ACC112 (cell line): ENCODE results near the gene MFNG.

Source experiments
- H2AFZ ChIP-seq: fragments of 200-600 bp; sonication (generic); one replicate; pipeline ENCODE4 v1.6.0; 2017; ENCODE audit warnings: antibody characterized with exemption, low read length; ENCODE audit not compliant: unreplicated experiment
- H3K27ac ChIP-seq: fragments of 200-600 bp; sonication (generic); 2 replicates; pipeline ENCODE4 v1.5.1; 2014; ENCODE audit warnings: low read depth, mild to moderate bottlenecking, antibody characterized with exemption, low read length, moderate library complexity
- H3K27me3 ChIP-seq: fragments of 200-600 bp; sonication (generic); 2 replicates; pipeline ENCODE4 v1.6.1; 2014; ENCODE audit warnings: mild to moderate bottlenecking, antibody characterized with exemption, low read length, moderate library complexity, mixed read lengths; ENCODE audit not compliant: insufficient read depth
- H3K36me3 ChIP-seq: fragments of 200-600 bp; sonication (generic); 2 replicates; pipeline ENCODE4 v1.6.1; 2016; ENCODE audit warnings: mild to moderate bottlenecking, antibody characterized with exemption, low read length, moderate library complexity, mixed read lengths; ENCODE audit not compliant: insufficient read depth
- H3K4me1 ChIP-seq: fragments of 200-600 bp; sonication (generic); one replicate; pipeline ENCODE4 v1.6.1; 2016; ENCODE audit warnings: low read length, mixed read lengths; ENCODE audit not compliant: insufficient read depth, unreplicated experiment, control insufficient read depth
- H3K4me3 ChIP-seq: fragments of 200-600 bp; sonication (generic); 2 replicates; pipeline ENCODE4 v1.5.1; 2014; ENCODE audit warnings: mild to moderate bottlenecking, low read depth, low read length
- H3K79me2 ChIP-seq: fragments of 200-600 bp; sonication (generic); one replicate; pipeline ENCODE4 v1.6.0; 2016; ENCODE audit warnings: low read length; ENCODE audit not compliant: control insufficient read depth, unreplicated experiment, insufficient read depth

Gene MFNG

GRCh38 chr22:37443086-37443485 lies 43.1 kb downstream of the MFNG start:
- H3K27ac ChIP-seq, result no peak overlapping the region
- H2AFZ ChIP-seq, result no peak overlapping the region
- no peaks in the 10 kb centered on the region for H3K27me3 ChIP-seq

DNA sequence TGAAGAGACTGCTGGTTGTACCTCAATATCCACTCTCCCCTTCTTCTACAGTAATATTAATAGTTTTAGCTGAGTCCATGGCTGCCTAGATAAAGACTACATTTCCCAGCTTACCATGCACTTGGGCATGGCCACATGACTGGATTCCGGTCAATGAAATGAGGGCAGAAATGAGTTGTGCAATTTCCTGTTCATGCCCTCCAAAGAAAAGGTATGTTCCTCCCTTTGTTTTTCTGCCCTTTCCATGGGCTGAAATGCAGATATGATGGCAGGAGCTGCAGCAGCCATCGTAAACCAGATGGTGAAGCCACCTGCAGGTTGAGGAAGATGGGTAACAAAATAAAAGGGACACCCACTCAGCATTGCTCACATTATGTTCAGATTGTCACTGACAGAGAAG lies 43.6 kb downstream of the MFNG start:
- H3K4me3 ChIP-seq, result no peak overlapping the region
- no peaks in the 10 kb centered on the region for H3K27me3 ChIP-seq
- H3K79me2 ChIP-seq, result no peaks in the 10 kb centered on the region
- H3K27ac ChIP-seq, result no peak overlapping the region
- no peak overlapping the region for H2AFZ ChIP-seq
- H3K36me3 ChIP-seq, result no peaks in the 10 kb centered on the region
- H3K4me1 ChIP-seq, result peaks cover 4% of the 10 kb centered on the region

More at GRCh38 chr22:37443086-37443485, 43.1 kb downstream of the MFNG start:
- H3K4me3 ChIP-seq, result no peak overlapping the region
- H3K79me2 ChIP-seq, result no peaks in the 10 kb centered on the region
- H3K4me1 ChIP-seq, result peaks cover 4% of the 10 kb centered on the region
- no peaks in the 10 kb centered on the region for H3K36me3 ChIP-seq

DNA sequence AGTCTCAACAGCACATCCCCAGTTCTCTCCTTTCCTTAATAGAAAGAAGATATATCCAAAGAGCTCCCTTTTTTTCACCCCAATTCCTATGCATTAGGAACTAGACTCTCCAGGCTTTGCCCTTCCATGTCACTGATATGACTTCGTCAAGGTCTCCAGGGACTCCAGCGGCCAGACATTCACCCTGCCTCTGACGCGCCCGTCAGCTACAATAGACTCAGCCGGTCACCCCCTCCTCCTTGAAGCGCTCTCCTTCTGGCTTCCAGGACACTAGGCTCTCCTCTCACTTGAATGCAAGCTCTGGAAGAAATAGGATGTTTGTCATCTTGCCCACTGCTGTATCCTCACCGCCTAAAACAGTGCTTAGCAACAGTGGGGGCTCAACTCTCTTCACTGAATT lies 44.0 kb downstream of the MFNG start:
- H3K27me3 ChIP-seq, result no peaks in the 10 kb centered on the region
- H3K27ac ChIP-seq, result no peak overlapping the region
- H3K4me1 ChIP-seq, result peaks cover 4% of the 10 kb centered on the region
- H3K36me3 ChIP-seq, result no peaks in the 10 kb centered on the region
- H2AFZ ChIP-seq, result no peak overlapping the region
- H3K79me2 ChIP-seq, result no peaks in the 10 kb centered on the region
- no peak overlapping the region for H3K4me3 ChIP-seq

- H3K27ac ChIP-seq, result no peak overlapping the region
- H2AFZ ChIP-seq, result no peak overlapping the region
- no peak overlapping the region for H3K4me3 ChIP-seq
- H3K79me2 ChIP-seq, result no peaks in the 10 kb centered on the region
- H3K27me3 ChIP-seq, result no peaks in the 10 kb centered on the region
- no peaks in the 10 kb centered on the region for H3K36me3 ChIP-seq
- peaks cover 4% of the 10 kb centered on the region for H3K4me1 ChIP-seq
Measured at GRCh38 chr22:37440875-37441274, 45.3 kb downstream of the MFNG start.

GRCh38 chr22:37439347-37439746 lies 46.8 kb downstream of the MFNG start:
- H3K27me3 ChIP-seq, result no peaks in the 10 kb centered on the region
- H3K27ac ChIP-seq, result no peak overlapping the region
- H3K4me1 ChIP-seq, result peaks cover 4% of the 10 kb centered on the region
- no peaks in the 10 kb centered on the region for H3K36me3 ChIP-seq
- no peaks in the 10 kb centered on the region for H3K79me2 ChIP-seq
- no peak overlapping the region for H3K4me3 ChIP-seq
- H2AFZ ChIP-seq, result no peak overlapping the region

DNA sequence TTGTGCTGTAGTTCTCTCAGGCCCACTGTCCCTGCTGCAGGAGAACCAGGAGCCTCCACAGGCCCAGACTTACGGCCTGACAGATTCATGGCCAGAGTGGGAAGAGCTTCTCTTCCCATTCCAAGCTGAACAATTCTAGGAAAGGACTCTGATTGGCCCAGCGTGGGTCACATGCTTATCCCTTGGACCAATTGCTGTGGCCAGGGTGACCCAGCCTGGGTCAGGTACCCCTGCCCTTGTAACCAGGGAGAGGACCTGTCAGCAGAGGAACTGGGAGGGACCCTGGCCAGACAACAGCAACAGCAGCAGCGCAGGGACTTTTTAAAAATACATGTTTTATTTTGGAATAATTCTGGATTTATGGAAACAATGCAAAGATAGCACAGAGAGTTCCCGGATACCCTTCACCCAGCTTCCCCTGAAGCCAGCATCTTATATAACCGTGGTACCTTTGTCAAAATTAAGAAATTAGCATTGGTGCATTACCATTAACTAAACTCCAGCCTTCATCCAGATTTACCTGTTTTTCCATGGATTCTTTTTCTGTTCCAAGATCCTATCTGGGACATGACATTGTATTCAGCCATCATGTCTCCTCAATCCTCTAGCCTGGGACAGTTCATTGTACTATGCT lies 50.1 kb downstream of the MFNG start:
- Histone ChIP-seq H3K27ac (no peak overlapping the region), H3K4me3 (no peak overlapping the region), H3K36me3 (no peaks in the 10 kb centered on the region), H3K4me1 (peaks cover 16% of the 10 kb centered on the region), H2AFZ (no peak overlapping the region), H3K27me3 (no peaks in the 10 kb centered on the region), H3K79me2 (no peaks in the 10 kb centered on the region)

GRCh38 chr22:37433786-37434185 lies 52.4 kb downstream of the MFNG start:
- Histone ChIP-seq H3K27ac (no peak overlapping the region), H3K4me1 (peaks cover 27% of the 10 kb centered on the region), H3K27me3 (no peaks in the 10 kb centered on the region), H3K79me2 (no peaks in the 10 kb centered on the region), H3K4me3 (no peak overlapping the region), H2AFZ (no peak overlapping the region), H3K36me3 (no peaks in the 10 kb centered on the region)

GRCh38 chr22:37432708-37433054 lies 53.5 kb downstream of the MFNG start:
- peaks cover 27% of the 10 kb centered on the region for H3K4me1 ChIP-seq
- H3K4me3 ChIP-seq, result no peak overlapping the region; the same call in 1 of the 2 replicates
- no peaks in the 10 kb centered on the region for H3K79me2 ChIP-seq
- no peaks in the 10 kb centered on the region for H3K27me3 ChIP-seq
- peak overlapping the region; percentile 94 for H3K27ac ChIP-seq
- no peak overlapping the region for H2AFZ ChIP-seq
- no peaks in the 10 kb centered on the region for H3K36me3 ChIP-seq

DNA sequence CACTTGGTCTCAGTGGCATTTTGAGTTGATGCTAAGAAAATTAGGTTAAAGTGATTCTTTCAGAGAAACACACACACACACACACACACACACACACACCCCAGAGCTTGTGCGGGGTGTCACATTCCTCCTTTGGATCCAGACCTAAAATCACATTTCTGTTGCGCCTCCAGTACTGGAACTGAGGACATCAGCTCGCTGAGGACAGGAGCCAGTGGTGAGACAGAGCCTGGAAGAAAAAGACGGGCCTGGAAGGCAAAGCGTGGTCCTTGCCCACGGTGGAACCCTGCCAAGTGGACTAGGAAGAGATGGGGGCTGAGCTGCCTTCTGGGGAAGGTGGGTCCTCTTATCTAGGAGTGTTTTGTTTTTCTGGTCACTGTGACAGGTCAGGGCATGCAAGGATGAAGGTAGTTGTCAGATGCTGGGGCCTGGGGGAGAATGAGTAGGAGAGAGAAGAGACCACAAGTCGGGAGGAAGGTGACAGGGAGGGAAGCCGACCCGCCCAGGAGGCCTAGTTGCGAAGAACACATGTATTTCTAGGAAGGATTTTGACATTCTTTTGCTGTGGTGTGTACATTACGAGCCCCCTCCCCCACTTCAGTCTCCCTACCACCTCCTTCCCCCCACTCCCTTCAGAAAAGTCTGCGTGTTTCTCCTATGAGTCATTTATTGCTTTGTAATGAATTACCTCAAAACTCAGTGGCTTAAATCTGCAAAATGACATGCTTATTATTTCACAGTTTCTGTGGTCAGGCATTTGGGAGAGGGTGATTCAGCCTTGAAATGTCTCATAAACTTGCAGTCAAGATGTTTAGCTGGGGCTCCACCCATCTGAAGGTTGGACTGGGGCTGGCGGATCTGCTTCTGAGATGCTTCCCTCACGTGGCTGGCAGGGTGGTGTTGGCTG lies 54.1 kb downstream of the MFNG start:
- Histone ChIP-seq H3K79me2 (no peaks in the 10 kb centered on the region), H3K4me1 (peaks cover 27% of the 10 kb centered on the region), H3K27me3 (no peaks in the 10 kb centered on the region), H2AFZ (no peak overlapping the region), H3K27ac (peak overlapping the region; percentile 94), H3K4me3 (0 out of 2 replicates have a peak overlapping the region, but pooled peaks have one; percentile 9), H3K36me3 (no peaks in the 10 kb centered on the region)

DNA sequence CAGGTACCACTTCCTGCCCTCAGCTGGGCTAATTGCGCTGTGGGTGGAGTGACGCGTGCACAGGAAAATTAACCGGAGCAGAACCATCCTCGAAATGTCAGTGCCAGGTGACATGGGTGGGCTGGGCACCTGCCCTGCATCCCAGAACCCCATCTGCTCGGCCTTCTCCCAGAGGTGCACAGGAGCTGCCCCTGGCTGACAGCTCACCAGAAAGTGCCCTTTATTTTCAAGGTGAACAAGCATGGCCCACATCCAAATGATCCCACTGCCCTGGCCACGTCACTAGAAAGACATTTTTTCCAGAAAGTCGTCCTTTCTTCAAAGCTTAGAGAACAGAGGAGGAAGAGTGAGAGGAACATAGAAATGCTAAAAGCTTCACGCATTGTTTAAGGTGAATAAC lies 54.8 kb downstream of the MFNG start:
- Histone ChIP-seq H3K79me2 (no peaks in the 10 kb centered on the region), H2AFZ (no peak overlapping the region), H3K4me3 (no peak overlapping the region), H3K27ac (peak overlapping the region; percentile 89), H3K36me3 (no peaks in the 10 kb centered on the region), H3K4me1 (peaks cover 27% of the 10 kb centered on the region), H3K27me3 (no peaks in the 10 kb centered on the region)

DNA sequence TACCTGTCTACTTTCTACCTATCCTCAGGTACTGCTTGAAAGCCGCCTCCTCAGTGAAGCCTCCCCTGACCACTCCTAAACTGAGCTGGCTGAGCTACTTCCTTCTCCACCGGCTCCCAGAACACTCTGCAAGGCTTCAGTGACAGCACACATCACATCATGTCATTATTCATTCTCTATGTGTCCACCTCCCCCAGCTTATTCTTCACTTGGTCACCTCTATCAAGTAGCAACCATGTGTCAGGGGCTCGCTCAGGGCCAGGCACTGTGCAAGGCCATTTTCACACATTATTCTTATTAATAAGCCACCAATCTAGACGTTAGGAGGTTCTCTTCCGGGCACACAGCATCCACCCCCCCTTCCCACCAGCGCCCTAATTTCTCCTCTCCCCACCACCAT lies 55.2 kb downstream of the MFNG start:
- H3K27me3 ChIP-seq, result no peaks in the 10 kb centered on the region
- no peaks in the 10 kb centered on the region for H3K79me2 ChIP-seq
- no peak overlapping the region for H2AFZ ChIP-seq
- H3K4me1 ChIP-seq, result peaks cover 27% of the 10 kb centered on the region
- H3K4me3 ChIP-seq, result no peak overlapping the region
- peak overlapping the region; percentile 89; the same call in 1 of the 2 replicates for H3K27ac ChIP-seq
- H3K36me3 ChIP-seq, result no peaks in the 10 kb centered on the region
